HK-2 (cell line): Measurements from ENCODE around the gene SRGAP2C.
"Not testable (repeated sequence)": the region's sequence is repeated elsewhere in the genome, so short reads cannot be mapped to it uniquely, and the experiment has no call there.

ENCODE experiments used
- DNase-seq: peaks from one replicate; pipeline ENCODE4 v3.0.0-alpha.2; 2018; ENCODE audit not compliant: unreplicated experiment

SRGAP2C gene

DNA sequence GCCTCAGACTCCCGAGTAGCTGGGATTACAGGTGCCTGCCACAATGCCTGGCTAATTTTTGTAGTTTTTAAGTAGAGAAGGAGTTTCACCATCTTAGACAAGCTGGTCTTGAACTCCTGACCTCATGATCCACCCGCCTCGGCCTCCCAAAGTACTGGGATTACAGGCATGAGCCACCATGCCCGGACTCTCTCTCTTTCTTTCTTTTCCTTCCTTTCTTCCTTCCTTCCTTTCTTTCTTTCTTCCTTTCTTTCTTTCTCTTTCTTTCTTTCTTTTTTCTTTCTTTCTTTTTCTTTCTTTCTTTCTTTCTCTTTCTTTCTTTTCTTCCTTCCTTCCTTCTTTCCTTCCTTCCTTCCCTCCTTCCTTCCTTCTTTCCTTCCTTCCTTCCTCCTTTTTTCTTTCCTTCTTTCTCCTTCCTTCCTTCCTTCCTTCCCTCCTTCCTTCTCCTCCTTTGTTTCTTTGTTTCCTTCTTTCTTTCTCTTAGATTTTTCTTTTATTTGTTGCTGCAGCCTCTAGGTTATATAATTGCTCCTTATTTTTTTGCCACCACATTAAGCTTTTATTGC lies 234.4 kb downstream of the SRGAP2C start:
- DNase-seq = not testable (repeated sequence)

DNA sequence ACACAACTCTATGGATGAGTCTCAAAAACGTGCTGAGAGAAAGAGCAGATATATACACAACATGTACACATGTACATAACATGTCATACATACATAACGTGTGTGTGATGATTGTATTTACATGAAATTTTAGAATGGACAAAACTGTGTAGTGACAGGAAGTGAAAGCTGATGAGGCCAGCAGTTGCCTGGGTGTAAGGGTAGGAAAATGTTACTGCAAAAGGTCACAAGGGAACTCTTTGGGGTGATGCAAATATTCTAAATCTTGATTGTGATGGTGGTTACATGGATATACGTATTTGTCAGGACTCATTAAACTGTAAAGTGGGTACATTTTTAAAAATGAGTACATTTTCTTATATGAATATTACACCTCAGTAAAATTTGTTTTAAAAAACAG lies 236.7 kb downstream of the SRGAP2C start:
- DNase-seq = not testable (repeated sequence)

DNA sequence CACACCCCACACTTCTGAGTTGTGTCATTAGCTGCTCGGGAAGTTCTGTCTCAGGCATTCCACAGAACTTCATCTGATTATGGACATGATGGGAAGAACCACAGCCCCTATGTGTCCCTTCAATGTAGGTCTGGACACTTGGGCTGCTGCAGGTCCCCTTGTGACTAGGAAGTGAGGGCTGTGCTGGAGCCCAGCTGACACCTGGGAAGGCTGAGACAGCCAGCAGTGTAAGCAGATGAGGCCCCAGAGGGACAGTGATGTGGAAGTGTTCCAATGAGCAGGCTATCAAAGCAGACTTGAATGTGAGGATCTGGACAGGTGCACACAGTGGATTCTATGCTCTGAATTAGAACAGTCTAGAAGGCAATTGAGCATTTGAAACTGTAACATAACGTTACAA lies 239.2 kb downstream of the SRGAP2C start:
- DNase-seq = not testable (repeated sequence)

DNA sequence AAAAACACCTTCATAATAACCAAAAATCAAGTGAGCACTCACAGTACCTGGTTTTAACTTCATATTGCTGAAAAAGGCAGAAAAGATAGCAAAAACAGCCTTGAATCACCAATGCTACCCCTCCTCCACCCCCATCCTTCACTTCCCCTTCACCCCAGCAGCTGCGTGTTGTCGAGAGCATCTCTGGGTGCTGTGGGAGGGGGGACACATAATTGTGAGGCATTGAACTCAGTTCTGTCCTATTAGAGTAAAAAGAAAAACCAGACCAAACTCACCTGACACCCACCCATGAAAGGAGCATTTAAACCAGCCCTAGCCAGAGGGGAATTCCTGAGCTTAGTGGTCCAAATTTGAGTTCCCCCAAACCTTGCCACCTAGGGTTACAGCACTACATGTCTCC lies 248.7 kb downstream of the SRGAP2C start:
- not testable (repeated sequence) for DNase-seq

DNA sequence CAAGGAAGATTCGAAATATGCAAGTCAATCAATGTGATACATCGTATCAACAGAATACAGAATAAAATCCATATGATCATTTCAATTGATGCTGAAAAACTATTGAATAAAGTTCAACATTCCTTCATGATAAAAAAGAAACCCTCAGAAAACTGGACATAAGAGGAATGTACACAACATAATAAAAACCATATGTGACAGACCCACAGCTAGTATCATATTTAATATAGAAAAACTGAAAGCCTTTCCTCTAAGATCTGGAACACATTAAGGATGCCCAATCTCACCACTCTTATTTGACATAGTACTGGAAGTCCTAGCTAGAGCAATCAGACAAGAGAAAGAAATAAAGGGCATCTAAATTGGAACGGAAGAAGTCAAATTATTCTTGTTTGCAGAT lies 254.1 kb downstream of the SRGAP2C start:
- not testable (repeated sequence) for DNase-seq

DNA sequence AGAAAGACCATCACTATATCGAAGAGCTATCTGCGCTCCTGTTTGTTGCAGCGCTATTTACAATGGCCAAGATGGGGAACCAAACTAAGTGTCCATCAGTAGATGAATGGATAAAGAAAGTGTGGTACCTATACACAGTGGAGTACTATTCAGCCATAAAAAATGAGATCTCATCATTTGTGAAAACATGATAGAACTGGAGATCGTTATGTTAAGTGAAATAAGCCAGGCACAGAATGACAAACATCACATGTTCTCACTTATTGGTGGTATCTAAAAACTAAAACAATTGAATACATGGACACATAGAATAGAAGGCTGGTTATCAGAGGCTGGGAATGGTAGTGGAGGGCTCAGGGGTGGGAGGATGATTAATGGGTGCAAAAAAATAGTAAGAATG lies 256.2 kb downstream of the SRGAP2C start:
- DNase-seq = no peak
